HG03095 (cell line): Measurements from ENCODE around the gene TMEM97.
"Not testable (repeated sequence)": the region's sequence is repeated elsewhere in the genome, so short reads cannot be mapped to it uniquely, and the experiment has no call there.

ENCODE experiments used
- ATAC-seq: cut with Tn5 transposase; IDR thresholded peaks from one replicate; pipeline ENCODE4 v1.9.1; 2021; ENCODE audit warnings: moderate library complexity; ENCODE audit not compliant: unreplicated experiment

TMEM97 gene

DNA sequence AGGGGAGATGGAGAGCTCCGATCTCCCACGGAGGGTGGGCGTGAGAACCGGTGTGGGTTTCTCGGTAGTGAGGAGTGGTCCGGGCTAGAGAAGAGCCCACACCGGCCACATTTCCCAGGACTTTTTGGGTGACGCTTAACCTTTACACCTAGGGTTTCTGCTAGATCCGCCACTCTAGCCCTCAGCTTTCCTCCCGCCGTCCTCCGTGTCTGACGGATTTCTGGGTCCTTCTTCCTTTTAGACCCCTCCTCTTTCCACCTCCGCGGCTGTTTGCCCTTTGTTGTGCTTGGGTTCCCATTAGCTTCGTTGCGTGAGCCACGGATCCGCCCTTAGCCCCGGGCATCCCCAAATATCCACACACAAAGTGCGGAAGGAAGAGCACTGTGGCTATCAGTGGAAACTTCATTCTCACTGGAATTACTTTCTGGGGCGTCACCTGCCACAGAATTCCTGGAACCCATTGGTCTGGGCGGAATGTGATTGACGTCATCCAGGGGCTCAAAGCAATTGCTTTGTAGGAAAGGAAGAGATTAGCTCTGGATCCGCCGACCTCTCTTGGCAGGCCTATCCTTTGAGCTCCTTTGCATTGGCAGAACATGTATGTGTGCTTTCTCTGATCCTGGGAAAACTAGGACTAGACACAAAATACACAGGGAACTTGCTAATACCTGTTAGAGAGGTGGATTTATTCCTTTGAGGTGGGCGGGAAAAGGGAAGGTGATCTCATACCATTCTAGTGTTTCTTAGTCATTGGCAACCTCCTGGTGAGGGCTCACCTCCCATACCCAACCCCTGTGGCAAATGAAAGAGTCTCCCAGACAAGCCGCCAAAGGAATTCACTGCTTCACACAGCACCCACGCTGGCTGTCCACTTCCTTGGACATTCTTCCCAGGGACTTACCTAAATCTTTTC, 17.2 kb downstream of the TMEM97 start:
- no peak for ATAC-seq

DNA sequence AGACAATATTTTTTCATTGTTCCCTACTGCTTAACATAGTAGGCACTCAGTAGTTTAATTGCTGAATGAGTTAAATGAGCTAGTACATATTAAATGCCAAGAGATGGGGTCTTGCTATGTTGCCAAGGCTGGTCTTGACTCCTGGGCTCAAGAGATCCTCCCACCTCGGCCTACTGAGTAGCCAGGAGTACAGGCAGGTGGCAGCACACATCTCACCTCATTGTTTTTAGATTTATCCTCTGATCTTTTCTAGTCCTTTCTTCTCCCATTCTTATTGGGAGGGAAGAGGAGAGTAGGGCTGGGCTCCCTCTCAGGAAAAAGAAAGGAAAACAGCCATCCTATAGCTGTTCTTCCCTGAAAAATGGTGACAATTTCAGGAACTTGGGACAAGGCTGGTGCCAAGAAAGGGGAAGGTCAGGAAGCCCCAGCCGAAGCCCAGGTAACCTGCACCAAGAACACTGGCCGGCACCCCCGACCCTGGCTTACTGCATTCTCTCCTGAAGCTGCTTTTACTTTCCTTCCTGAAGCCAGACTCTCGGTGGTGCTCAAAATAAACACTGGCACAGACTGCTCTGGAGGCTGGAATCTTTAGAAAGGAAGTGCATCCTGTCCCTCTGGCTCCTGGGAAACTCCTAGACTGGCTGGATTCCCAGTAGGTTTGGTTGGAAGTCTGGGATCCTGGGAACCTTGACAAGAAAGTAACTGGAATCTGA, 19.2 kb downstream of the TMEM97 start:
- no peak for ATAC-seq

DNA sequence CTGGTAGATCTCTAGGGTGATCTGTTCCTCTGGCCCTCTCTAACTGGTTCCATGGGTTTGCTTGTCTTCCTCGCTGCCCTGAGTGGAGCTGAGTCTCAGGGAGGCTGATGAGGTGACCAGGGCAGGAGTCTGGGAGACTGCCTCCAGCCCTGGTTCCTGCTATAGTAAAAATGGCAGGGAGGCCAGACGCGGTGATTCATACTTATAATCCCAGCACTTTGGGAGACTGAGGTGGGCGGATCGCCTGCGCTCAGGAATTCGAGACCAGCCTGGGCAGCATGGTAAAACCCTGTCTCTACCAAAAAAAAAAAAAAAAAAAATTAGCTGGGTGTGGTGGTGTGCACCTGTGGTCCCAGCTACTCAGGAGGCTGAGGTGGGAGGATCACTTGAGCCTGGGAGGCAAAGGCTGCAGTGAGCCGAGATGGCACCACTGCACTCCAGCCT, 19.8 kb downstream of the TMEM97 start:
- ATAC-seq = not testable (repeated sequence)

DNA sequence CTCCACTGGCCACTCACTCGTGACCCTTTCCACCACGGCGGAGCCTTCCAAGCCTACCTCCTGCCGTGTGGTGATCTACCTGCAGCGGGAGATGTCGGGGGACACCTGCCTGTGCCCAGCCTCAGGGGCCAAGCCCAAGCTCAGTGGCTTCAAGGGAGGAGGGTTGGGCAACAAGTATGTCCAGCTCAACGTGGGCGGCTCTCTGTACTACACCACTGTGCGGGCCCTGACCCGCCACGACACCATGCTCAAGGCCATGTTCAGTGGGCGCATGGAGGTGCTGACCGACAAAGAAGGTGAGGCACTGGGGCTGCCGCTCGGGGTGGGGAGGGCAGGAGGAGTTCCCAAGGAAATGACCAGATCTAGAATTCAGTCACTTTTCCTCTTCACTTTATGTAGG, 20.4 kb downstream of the TMEM97 start:
- ATAC-seq = no peak

DNA sequence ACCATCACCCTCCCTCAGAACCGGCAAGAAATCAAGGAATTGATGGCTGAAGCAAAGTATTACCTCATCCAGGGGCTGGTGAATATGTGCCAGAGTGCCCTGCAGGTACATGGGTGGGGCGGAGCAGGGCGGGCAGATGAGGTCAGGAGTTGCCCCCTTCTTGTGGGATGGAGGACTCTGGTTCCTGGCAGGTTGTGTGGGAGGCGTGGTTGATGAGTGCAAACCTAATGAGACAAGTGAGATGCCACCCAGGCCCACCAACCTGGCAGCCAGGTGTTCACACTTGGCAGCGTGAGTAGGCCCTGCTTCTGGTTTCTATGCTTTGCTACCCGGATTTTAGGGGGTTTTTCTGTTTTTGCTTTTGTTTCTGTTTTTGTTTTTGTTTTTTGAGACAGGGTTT, 21.4 kb downstream of the TMEM97 start:
- ATAC-seq = no peak

DNA sequence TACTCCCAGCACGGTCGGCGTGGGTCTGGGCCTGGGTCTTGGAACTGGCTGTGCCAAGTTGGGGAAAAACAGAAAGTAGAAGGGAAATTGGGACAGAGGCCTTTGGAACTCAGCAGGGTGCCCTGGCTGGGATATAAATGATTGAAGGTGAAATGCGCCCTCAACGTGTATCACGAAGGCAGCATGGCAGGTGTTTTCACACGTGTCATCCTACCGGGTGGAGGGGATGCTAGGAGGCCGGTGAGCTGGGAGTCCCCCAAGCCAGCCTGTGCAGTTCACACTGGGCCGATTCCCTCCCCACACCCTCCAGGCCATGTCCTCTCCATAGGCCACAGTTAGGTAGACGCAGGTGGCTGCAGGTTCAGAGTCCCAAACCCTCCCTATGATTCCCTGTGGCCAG, 22.5 kb downstream of the TMEM97 start:
- ATAC-seq = no peak

DNA sequence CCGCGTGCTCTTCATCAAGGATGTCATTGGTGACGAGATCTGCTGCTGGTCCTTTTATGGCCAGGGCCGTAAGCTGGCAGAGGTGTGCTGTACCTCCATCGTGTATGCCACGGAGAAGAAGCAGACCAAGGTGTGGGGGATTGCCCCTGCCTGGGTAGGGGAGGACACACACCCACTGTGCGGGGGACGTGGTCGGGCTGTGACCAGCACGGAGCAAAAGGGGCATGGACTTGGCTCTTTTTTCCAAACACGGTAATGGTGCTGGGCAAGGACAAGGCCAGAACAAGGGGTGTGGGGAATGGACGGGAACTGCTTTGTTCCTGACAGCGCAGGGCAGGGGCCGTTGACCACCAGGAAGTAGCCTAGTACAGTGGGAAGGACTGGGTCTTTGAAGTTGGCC, 23.3 kb downstream of the TMEM97 start:
- no peak for ATAC-seq

DNA sequence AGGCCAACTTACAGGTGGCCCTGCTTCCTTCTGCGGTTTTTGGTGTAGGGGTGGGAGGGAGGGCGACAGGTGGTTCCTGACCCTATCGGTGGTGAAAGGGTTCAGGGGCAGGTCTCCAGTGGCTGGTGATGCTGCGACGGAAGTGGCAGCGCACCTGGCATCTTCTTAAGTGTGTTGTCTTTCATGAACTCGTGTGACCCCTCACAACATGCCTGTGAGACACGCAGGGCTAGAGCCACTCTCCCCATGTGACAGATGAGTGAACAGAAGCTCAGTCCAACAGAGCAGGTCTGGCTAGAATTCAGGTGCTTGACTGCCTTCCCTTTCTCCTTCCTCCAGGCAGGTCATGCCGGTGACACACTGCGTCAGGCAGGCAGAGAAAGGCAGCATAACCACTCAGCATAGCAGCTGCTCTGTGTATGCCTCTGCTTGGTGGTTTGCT, 24.5 kb downstream of the TMEM97 start:
- no peak for ATAC-seq

DNA sequence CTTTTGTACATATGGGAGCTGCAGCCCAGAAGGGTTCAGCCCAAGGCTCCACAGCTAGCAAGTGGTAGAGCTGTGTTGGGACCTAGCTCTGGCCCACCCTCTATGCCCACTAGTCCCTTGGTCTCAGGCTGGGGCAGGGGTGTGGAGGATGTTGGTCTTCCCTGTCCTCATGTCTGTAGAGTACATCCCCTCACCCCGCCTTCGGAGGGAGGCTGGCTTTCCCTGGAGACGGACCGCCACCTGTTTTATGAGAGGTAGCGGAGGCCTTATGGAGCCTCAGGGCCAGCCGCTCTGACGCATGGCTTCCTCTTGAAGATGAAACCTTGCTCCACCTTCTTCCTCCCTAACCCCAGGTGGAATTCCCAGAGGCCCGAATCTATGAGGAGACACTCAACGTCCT, 25.0 kb downstream of the TMEM97 start:
- no peak for ATAC-seq

DNA sequence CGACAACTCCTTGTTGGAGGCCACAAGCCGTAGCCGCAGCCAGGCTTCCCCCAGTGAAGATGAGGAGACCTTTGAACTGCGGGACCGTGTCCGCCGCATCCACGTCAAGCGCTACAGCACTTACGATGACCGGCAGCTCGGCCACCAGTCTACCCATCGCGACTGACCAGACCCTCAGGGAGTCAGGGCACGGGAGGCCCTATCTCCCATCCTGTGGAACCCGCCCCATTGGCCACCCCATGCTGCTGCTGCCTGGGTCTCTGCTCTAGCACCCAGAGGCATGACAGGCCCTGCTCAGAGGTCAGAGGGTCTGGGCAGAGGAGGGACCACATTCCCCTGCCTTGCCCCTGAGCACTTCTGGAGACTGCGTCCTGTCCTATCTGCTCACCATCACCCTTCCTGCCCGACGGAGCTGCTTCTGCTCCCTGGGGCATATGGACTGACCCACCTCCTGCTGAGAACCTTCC, 25.5 kb downstream of the TMEM97 start:
- ATAC-seq = no peak

DNA sequence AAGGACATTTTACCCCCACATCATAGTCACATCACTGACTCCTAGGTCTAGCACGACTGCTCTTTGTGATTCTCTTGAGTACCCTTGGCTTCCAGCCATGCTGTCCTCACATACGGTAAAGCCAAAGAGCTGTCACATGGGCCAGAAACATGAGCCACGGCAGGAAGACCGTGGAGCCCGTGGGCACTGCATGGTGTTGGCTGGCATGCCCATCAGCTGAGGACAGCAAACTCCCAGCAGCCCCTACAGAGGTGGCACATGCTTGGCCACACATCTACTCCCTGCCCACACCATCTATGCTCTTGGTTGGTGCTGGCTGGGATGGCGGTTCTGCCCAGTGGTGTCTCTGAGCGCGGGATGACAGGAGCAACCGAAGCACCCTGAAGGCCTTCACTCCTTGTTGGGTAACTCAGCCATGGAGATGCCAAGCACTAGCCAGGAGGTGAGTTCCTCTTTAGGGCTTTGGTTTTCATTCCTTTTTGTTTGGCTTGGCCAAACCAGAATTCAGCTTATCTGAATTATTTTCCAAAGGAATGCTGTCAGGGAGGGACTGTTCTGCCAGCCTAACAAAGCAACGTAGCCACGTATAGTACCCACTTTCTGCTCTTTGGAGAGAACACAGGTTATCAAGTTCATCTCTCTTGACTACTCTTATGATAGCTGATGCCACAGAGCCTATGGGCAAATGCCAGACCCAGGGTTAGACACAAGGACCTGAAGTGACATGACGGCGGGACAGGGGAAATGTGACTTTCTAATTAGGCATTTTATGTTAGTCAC, 26.6 kb downstream of the TMEM97 start:
- no peak for ATAC-seq

DNA sequence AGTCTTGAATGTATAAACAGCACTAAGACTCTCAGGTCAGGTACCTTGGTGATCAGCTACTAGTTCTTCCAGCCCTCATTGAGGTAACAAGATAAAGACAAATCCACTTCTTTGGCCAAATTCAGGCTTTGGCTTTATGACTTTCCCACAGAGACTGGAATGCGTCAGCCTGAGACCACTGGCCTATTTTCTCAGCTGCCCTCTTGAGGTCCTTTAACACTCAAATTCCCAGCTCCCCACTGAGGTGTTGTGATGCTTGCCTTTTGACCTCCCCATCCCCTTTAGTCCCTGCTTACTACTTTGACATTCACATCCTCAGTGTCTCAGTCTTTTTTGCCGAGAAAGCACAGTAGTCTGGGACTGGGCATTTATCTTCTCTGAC, 27.2 kb downstream of the TMEM97 start:
- ATAC-seq = no peak

DNA sequence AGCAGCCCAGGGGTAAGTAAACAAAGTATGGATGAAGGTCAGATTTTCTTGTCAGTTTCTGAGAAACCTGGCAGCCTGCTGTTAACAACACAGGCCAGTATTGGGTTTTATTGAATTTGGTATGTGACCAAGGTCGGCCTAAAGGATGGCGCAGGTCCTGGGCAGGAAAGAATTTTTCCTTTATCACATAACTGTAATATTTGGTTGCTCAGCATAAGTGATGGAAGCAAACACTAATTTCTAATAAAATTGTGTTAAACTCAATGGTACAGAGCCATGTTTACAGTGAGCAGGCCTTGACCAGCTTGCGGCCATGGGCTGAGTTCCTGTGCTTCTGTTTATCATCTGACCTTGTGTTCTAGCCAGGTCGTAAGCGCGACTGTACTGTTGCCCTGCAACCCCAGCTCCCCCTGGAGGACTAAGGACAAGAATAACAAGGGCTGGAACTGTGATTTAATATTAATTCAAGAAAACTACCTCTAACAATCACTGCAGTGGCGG, 27.8 kb downstream of the TMEM97 start:
- no peak for ATAC-seq

DNA sequence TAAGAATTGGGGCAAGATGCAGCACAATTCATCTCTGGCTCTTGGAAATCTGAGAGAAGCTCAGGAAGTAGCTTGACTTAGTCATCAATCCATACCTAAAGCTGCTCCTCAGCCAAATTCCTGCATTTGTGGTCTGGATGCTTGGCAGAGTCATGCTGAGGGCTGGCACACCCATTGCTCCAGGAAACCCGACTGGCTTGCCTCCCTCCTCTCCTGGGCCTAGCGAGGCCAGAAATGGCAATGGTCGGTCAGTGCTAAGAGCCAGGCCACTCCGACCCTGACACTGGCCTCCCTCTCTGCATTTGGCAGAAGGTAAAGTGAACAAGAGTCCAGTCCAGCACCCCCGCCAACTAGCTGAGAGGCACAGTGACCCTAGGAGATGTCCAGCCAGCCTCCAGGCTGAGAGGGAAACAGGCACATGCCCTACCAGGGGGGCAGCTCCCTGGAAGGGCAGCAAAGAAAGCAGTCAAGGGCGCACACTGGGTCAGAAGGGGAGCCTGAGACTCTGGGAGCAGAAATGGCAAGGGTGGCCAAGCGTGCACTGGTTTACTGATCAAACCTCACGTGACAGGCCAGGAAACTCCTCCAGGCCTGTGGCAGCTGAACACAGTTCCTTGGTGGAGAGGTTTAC, 28.4 kb downstream of the TMEM97 start:
- no peak for ATAC-seq

DNA sequence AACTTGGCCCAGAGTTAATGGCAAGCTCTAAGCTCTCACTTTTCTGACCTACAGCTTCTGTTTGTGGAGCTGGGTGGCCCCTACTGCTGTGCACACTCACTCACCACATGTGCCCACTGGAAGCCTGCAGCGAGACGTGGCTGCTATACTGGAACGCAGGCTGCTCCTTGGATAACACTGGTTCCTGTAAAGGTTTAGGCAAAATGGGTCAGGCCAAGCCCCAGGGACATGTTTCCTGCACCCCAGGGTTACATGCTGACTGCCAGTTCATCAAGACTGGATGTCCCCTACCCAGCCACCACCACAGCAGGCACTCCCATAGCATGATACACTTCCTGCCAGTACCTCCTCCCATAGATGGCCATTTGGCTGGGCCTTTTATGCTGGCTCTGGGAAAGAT, 30.0 kb downstream of the TMEM97 start:
- no peak for ATAC-seq

DNA sequence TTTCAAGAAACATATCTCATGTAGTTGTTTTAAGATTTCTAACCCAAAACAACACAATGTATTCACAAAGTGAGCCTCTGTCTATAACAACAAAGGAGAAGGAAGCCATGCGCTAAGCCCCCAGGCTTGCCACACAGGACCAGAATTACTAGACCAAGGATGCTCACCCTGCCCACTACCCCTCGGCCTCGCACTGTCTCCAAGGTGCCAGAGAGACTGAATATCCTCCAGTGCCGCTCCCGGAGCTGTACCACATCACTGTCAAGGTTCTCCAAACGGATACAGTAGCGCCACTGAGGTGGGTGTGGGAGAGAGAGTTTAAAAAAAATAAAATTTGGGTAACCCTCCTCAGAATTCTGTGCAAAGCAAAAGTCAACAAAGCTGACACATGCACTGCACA, 31.3 kb downstream of the TMEM97 start:
- no peak for ATAC-seq

DNA sequence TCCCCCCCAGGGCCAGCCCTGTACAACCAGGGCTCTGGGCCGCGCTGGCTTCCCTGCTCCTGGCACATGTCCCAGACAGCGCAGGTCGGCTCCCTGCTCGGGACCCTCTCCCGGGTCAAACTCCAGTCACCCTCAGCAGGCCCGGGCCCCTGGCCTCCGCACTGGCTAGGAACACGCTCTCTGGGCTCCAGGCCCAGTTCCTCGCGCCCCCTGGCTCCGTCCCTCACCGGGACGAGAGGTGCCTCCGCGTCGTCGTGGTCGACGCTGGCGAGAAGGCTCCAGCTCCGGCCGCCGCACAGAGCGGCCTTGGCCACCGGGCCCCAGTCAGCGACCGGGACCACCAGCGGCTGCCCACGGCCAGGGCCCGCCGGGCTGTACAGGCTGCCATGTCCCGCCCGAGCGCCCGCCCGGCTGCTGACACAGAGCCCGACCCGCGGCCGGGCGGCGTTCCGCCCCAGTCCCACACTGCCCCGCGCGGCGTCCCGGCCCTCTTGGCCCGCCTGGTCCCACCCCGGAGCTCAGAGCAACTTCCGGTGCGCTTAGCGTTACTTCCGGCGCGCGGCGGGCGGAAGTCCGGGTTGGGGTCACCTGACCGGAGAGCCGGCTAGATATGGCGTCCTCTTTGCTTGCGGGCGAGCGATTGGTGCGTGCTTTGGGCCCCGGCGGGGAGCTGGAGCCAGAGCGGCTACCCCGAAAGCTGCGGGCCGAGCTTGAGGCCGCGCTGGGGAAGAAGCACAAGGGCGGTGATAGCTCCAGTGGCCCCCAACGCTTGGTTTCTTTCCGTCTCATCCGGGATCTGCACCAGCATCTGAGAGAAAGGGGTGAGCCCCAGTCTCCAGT, 38.3 kb downstream of the TMEM97 start, which contains the start of gene POLDIP2:
TSS of gene POLDIP2 (minus strand) at position 467 of the 840 bp plus-strand sequence. CDS start at position 388, 79 bp downstream.
- peak; percentile 93 for ATAC-seq

DNA sequence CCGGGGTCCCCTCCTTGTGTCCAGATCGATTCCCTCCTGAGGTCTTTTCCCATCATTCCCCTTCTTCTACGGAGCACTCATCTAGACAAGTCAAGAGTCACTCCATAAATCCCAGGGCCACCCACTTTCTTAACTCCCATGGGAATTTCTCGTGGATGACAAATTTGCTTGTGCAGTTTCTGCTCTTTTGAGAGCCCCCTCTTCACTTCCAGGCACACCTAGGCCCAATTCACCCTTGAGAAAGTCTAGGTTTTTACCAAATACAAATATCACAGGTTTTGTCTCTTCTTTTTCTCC, 38.8 kb downstream of the TMEM97 start:
- ATAC-seq = no peak

DNA sequence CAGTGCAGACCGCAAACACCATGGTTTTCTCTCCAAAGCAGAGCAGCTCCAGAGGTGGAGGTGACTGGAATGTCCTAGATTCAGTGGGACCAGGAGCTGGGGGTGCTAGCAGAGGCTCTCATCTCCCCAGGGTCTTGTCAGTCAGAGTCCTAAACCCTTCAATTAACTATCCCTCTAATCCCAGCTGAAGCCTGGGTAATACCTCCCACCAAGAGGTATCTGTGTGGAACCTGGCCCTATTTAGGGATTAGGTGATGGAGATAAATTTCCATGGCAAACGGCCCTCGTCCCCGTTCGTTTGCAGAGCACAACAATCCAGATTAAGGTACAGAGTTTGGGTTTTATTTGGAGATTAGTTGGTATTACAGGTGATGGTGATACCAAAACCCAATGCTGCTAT, 44.2 kb downstream of the TMEM97 start:
- ATAC-seq = no peak
